ENCODE results near the gene ZBED6.
"Not testable (repeated sequence)": the region's sequence is repeated elsewhere in the genome, so short reads cannot be mapped to it uniquely, and the experiment has no call there.

Gene ZBED6

GRCh38 chr1:203781962-203782361 lies 13.5 kb upstream of the ZBED6 start:
- DNase-seq (ENCODE audit: low read depth in 2 of 2), result no peak

- no peak for DNase-seq (ENCODE audit: low read depth in 2 of 2)
Observed at GRCh38 chr1:203789966-203790365, 5.5 kb upstream of the ZBED6 start.

- no peak for DNase-seq (ENCODE audit: low read depth in 2 of 2)
Observed at GRCh38 chr1:203791498-203791897, 3.9 kb upstream of the ZBED6 start.

- DNase-seq (ENCODE audit: low read depth in 2 of 2), result no peak
Observed at GRCh38 chr1:203792486-203792885, 2.9 kb upstream of the ZBED6 start.

GRCh38 chr1:203793561-203793960 lies 1.9 kb upstream of the ZBED6 start:
- DNase-seq (ENCODE audit: low read depth in 2 of 2), result not testable (repeated sequence)

- no peak for DNase-seq (ENCODE audit: low read depth in 2 of 2)
Observed at GRCh38 chr1:203794764-203795440, 521 bp upstream of the ZBED6 start.

- DNase-seq (ENCODE audit: low read depth in 2 of 2), result peak in 1 of 2 experiments; percentile 10
Observed at GRCh38 chr1:203796236-203796605, 798 bp downstream of the ZBED6 start.

- DNase-seq (ENCODE audit: low read depth in 2 of 2), result no peak
Observed at GRCh38 chr1:203797216-203797615, 1.8 kb downstream of the ZBED6 start.

GRCh38 chr1:203797948-203798655 lies 2.7 kb downstream of the ZBED6 start:
- DNase-seq (ENCODE audit: low read depth in 2 of 2), result no peak

GRCh38 chr1:203799157-203799556 lies 3.7 kb downstream of the ZBED6 start:
- DNase-seq (ENCODE audit: low read depth in 2 of 2), result no peak

GRCh38 chr1:203799971-203800370 lies 4.5 kb downstream of the ZBED6 start:
- DNase-seq (ENCODE audit: low read depth in 2 of 2), result no peak

- DNase-seq (ENCODE audit: low read depth in 2 of 2), result no peak
Observed at GRCh38 chr1:203805689-203806088, 10.3 kb downstream of the ZBED6 start.

- DNase-seq (ENCODE audit: low read depth in 2 of 2), result peak in 1 of 2 experiments; percentile 16
Observed at GRCh38 chr1:203807196-203807595, 11.8 kb downstream of the ZBED6 start.

GRCh38 chr1:203813581-203814341 lies 18.3 kb downstream of the ZBED6 start:
- no peak for DNase-seq (ENCODE audit: low read depth in 2 of 2)

- no peak for DNase-seq (ENCODE audit: low read depth in 2 of 2)
Observed at GRCh38 chr1:203818399-203818798, 23.0 kb downstream of the ZBED6 start.

- peak in 1 of 2 experiments; percentile 8 for DNase-seq (ENCODE audit: low read depth in 2 of 2)
Observed at GRCh38 chr1:203823306-203823705, 27.9 kb downstream of the ZBED6 start.

GRCh38 chr1:203826175-203826574 lies 30.8 kb downstream of the ZBED6 start:
- DNase-seq (ENCODE audit: low read depth in 2 of 2), result no peak

GRCh38 chr1:203828002-203828401 lies 32.6 kb downstream of the ZBED6 start:
- no peak for DNase-seq (ENCODE audit: low read depth in 2 of 2)

- DNase-seq (ENCODE audit: low read depth in 2 of 2), result no peak
Observed at GRCh38 chr1:203828503-203828902, 33.1 kb downstream of the ZBED6 start.

GRCh38 chr1:203829247-203829646 lies 33.8 kb downstream of the ZBED6 start:
- not testable (repeated sequence) for DNase-seq (ENCODE audit: low read depth in 2 of 2)

- no peak for DNase-seq (ENCODE audit: low read depth in 2 of 2)
Observed at GRCh38 chr1:203835476-203835875, 40.1 kb downstream of the ZBED6 start.

- DNase-seq (ENCODE audit: low read depth in 2 of 2), result peak; percentile 74 to 76
Observed at GRCh38 chr1:203839081-203839480, 43.7 kb downstream of the ZBED6 start.
